Measurements from ENCODE around the gene ADARB2.

- TF ChIP-seq, protein P1, sequence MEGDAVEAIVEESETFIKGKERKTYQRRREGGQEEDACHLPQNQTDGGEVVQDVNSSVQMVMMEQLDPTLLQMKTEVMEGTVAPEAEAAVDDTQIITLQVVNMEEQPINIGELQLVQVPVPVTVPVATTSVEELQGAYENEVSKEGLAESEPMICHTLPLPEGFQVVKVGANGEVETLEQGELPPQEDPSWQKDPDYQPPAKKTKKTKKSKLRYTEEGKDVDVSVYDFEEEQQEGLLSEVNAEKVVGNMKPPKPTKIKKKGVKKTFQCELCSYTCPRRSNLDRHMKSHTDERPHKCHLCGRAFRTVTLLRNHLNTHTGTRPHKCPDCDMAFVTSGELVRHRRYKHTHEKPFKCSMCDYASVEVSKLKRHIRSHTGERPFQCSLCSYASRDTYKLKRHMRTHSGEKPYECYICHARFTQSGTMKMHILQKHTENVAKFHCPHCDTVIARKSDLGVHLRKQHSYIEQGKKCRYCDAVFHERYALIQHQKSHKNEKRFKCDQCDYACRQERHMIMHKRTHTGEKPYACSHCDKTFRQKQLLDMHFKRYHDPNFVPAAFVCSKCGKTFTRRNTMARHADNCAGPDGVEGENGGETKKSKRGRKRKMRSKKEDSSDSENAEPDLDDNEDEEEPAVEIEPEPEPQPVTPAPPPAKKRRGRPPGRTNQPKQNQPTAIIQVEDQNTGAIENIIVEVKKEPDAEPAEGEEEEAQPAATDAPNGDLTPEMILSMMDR (IDR thresholded peaks at IDR 0.05) = no peak
- no peak for TF ChIP-seq POLR2A (IDR thresholded peaks at IDR 0.05)
Observed at GRCh38 chr10:1171182-1171581, 566.1 kb downstream of the ADARB2 start.

Data from Peyer's patch (tissue), 4 donors.